GM18867 (cell line): Measurements from ENCODE around the gene ZNF280A.
"Not testable (repeated sequence)": the region's sequence is repeated elsewhere in the genome, so short reads cannot be mapped to it uniquely, and the experiment has no call there.

ENCODE experiments used
- ATAC-seq: cut with Tn5 transposase; IDR thresholded peaks from one replicate; pipeline ENCODE4 v1.9.1; 2021; ENCODE audit warnings: mild to moderate bottlenecking, moderate library complexity; ENCODE audit not compliant: unreplicated experiment

Gene ZNF280A

DNA sequence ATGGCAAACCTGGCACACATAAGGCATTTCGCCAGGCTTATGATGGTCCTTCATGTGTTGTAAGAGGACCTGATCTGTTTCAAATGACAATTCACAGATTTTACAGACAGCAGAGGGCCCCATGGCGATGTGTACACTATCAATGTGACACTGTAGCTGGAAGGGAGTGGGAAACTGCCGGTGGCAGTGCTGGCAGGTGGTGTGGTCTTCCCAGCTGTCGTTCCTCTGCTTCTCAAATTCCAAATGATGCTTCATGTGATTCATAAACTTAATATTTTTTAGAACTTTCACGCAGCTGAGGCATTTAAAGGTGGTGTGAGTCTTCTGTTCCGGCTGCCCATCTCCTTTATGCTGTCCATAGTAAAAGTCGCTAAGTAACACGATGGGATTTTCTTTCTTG is 5.6 kb downstream of the ZNF280A start:
- not testable (repeated sequence) for ATAC-seq

DNA sequence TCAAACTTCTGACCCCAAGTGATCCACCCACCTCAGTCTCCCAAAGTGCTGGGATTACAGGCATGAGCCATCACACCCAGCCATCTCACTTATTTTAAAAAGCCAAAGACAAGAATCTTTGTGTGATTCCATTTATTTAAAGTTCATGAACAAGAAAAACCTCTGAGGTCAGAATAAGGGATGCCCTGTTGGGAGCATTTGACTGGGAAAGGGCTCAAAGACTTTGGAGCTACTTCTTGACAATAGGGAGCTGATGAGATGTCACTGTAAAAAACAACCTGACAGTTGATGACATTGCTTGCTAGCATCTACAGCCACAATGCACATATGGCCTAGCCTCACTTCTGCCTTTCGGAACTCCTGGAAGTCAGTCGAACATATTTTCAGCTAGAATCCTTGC is 6.5 kb downstream of the ZNF280A start:
- ATAC-seq = no peak

DNA sequence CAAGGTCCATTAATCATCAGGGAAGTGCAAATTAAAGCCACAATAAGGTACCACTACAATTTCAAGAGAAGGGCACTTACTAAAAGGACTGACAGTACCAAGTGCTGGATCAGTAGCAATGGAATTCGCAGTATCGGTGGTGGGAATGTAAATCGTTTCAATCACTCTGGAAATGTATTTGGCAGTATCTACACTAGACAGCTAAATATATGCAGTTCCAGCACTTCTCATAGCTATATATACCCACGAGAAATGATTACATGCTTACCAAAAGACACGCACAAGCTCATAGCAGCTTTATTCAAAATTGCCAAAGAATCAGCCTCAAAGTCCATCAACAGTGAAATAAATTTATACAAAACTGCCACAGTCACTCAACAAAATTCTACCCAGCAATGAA is 7.1 kb downstream of the ZNF280A start:
- no peak for ATAC-seq

DNA sequence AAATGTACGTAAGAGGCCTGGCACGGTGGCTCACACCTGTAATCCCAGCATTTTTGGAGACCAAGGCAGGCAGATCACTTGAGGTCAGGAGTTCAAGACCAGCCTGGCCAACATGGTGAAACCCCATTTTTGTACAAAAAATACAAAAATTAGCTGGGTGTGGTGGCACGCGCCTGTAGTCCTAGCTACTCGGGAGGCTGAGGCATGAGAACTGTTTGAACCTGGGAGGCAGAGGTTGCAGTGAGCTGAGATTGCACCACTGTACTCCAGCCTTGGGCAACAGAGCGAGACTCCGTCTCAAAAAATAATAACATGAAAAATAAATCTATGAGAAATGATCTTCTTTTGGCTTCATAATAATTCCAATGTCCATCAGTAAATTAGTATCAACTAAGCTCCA is 9.2 kb downstream of the ZNF280A start:
- not testable (repeated sequence) for ATAC-seq

DNA sequence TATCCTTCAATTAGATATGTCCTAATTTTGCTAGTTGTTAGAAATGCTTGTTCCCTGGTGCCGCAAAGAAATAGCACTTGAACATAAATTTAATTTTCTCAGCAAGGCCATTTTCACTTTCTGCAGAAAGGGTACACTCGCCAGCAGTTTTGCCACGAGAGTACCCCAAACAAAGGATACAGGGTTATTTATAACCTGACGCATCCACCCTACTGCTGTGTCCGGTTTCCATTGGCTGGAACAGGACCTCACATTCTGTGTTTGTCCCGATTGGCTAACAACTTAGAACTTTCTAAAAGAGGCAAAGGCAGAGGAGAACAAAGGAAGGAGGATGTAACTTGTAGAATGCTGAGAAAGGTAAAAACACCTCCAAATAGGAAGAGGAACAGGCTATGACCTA is 10.2 kb downstream of the ZNF280A start:
- not testable (repeated sequence) for ATAC-seq

DNA sequence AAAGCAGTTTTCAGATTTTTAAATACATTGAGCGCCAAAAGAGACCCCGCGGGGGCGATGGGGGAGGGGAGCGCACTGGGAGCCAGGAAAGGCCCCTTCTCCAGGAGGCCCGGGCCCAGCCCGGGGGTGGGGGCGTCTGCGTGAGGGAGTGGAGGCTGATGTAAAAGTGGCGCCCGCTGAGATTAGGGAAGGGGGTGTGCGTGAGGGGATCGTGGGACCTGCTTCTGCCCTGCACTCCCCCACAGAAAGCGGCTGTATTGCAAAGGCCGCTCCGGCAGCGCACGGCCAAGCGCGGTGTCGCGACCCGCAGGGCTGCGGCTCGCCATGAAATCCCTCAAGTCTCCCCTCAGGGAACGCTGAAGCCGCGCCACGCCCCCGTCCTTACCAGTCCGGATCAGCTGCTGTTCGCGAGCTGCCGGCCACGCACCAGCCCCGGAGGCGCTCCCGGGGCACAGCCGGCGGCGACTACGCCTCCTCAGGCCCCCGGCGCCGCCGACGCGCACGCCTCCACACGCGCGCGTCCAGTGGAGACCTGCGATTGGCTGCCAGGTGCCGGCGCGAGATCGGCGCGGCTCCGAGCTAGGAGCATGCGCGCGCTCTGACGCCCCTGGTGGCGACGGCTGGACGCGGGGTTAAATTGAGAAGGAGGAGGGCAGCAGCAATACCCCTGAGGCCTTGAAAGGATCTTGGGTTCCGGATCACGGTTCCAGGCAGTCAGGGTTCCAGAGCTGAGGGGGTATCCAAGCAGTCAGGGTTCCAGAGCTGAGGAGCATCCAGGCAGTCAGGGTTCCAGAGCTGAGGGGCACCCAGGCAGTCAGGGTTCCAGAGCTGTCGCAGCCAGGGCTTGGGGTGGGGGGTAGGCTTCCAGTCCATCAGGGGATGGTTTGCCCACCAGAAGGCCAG is 11.5 kb downstream of the ZNF280A start, which contains the start of gene ZNF280B:
Gene ZNF280B (minus strand): TSS at position 469 of the 903 bp plus-strand sequence. CDS start 19,344 bp downstream, outside the sequence.
- ATAC-seq = peak; percentile 94

DNA sequence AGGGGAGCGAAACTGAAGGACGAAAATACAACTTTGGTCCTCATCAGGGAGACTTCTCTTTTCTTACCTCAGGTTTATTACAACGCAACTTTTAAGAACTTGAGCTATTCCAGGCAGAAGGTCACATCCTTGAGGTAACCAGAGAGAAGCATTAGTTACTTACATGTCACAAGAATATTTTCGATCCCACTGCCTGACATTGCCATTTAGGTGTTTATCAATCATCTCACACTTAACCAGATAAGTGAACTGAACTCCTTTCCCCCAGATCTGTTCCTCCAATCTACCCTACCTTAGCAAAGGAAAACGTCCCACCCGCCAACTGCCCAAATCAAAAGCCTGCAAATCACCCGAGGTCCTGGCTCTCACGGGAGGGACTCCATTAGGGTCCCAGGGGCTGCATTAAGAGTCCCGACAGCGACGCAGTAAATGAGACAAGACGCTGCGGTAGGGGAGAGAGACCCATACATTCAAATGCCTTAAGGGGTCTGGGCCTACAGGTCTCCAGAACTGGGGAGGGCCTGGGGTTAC is 12.3 kb downstream of the ZNF280A start:
- no peak for ATAC-seq

DNA sequence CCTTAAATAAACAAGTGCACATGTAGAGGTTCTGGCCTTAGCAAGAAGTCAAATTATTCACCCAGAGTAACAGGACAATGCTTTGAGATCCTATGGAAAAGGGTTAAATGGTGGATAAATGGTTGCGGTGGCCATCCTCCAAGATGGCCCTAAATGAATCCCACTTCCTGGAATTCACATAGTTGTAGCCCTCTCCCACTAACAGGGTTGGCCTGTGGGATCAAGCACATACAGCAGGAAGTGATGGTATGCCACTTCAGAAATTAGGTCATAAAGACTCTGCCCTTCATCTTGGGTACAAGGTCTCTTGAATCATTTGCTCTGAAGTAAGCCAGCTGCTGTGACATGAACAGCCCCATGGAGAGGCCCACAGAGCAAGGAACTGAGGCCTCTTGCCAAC is 13.3 kb downstream of the ZNF280A start:
- no peak for ATAC-seq

DNA sequence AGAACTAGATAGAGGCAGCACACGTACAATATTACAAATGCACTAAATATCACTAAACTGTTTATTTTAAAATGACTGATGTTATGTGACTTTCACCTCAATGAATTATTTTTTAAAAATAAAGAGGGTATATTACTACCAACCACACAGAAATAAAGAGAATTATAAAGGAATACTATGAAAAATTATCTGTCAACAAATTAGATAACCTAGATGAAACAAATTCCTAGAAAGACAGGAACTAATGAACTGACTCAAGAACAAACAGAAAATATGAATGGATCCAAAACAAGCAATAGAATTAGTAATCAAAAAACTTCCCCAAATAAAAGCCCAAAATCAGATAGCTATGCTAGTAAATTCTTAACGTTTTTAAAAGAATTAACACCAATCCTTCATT is 21.8 kb downstream of the ZNF280A start:
- no peak for ATAC-seq

DNA sequence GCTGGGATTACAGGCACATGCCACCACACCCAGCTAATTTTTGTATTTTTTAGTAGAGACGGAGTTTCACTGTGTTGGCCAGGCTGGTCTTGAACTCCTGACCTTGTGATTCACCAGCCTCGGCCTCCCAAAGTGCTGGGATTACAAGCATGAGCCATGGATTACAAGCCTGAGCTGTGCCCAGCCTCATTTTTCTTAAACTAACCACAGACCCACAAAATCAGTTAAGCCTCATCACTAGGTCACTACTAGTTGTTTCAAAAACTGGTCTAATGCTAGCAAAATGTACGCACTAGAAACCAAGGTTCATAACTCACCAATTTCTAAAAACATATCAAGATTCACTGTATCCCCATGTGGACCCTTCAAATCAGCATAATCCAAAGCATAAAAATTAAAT is 28.5 kb downstream of the ZNF280A start:
- ATAC-seq = not testable (repeated sequence)

DNA sequence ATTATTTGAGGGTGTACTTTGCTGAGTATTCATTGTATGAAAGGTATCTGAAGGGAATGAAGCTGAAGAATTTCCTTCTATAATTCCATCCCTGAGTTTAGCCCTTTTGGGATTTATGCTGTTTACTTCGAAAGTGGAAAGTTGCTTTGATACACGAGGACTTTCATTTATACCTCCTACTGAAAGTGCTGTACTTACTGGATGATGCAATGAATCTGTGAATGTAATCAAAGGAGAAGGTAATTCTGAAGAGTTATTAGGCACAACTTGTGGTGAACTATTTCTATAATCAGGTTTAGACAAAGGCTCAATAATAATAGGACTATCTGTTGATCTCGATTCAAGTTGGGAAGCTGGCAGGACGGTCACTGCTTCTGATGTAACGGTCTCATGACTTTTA is 31.3 kb downstream of the ZNF280A start:
- no peak for ATAC-seq

DNA sequence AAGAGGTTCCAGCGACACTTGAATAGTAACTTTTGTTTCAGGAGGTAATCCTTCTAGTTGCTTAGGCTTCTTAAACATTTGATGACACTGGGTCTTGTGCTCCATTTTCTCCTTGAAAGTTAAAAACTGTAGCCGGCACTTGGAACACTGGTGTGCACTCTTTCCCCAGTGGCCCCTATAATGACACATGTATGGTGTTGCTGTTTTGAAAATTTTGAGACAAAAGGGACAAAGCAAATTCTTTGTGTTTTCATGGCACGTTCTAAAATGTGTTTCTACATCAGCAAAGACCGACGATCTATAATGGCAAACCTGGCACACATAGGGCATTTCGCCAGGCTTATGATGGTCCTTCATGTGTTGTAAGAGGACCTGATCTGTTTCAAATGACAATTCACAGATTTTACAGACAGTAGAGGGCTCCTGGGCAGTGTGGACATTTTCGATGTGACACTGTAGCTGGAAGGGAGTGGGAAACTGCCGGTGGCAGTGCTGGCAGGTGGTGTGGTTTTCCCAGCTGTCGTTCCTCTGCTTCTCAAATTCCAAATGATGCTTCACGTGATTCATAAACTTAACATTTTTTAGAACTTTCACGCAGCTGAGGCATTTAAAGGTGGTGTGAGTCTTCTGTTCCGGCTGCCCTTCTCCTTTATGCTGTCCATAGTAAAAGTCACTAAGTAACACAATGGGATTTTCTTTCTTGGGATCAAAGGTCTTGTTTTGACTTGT is 32.0 kb downstream of the ZNF280A start:
- ATAC-seq = no peak

DNA sequence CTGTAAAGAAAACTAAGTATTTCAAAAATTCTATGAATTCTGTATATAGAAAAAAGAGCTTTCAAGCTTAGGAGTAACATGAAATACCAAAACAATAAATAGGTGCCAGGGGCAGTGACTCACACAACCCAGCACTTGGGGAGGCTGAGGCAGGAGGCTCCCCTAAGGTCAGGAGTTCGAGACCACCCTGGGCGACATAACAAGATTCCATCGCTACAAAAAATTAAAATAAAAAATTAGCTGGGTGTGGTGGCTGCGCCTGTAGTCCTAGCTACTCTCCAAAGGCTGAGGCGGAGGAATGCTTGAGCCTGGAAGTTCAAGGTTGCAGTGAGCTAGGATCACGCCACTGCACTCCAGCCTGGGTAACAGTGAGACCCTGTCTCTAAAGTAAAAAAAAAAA is 33.0 kb downstream of the ZNF280A start:
- ATAC-seq = no peak

DNA sequence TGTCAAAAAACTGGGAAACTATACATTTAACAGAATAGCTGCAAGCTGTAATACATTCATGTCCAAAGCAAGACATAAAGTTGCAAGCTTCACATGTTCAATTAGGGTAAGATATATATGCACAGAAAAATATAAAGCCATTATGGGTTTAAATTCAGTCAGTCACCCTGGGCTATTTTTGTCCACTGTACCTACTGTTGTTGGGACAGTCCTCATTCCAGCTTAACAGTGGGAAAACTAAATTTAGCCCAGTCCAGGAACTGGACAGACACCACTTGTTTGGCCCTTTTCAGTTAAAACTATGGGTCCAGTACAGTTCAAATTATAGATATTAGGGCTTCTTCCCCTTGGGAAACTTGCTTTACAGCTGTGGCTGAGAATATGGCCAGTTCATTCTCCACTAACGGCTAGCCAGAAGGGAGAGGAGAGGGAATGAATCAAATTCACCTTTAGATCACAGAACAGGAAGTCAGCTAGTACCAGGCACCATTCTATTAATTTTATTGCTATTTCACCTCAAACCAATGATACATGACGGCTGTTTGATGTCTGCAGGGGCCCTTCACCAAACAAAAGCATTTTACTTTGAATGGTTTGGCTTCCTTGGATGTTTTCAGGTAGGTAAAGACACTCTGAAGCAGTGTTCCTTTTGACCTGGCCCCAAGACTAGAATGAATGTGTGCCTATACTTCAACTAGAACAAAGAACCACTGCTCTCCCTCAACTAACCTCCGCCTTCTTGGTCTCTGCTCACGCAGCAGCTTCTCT is 33.8 kb downstream of the ZNF280A start:
- ATAC-seq = no peak

DNA sequence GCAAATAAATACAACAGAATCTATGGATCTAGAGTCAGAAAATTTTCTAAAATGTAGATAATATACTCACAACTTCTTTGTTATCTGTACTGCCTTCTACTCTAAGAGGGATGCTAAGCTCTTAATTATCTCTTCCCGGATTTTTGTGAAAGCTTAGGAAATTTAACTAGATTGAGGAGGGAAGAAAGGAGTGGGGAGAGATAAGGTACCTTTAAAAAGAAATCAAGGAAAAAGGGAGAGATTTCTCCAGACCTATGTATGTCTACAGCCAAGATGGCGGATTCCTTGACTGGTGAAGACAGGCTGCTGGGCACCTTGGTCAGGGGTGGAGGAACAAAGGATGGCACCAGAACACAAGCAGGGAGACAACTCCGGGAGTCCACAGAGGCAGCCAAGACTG is 34.5 kb downstream of the ZNF280A start:
- ATAC-seq = no peak

DNA sequence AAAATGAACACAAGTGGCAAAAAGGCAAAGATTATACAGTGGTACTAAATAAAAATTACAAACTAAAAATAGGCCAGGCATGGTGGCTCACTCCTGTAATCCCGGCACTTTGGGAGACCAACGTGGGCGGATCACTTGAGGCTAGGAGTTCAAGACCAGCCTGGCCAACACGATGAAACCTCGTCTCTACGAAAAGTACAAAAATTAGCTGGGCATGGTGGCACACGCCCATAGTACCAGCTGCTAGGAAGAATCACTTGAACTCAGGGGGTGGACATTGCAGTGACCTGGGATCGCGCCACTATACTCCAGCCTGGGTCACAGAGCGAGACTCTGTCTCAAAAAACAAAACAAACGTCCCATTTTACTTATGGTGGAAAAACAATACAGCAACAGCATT is 36.0 kb downstream of the ZNF280A start:
- no peak for ATAC-seq

DNA sequence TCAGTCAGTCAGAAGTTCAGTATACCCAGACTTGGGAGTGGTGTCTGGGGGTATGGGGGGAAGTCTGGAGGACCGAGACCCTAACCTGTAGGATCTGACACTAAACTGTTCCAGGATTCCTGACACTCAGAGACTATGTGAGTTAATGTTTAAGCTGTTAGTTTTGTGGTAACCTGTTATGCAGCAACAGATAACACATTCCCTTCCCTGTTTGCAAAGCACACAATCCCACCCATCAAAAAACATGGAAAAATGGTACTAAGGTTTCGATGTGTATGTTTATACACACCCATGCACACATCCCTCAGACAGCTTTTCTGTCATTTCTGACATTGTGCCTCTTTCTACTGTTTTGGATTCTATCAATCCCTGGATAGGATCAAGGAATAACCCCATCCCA is 39.1 kb downstream of the ZNF280A start:
- no peak for ATAC-seq

DNA sequence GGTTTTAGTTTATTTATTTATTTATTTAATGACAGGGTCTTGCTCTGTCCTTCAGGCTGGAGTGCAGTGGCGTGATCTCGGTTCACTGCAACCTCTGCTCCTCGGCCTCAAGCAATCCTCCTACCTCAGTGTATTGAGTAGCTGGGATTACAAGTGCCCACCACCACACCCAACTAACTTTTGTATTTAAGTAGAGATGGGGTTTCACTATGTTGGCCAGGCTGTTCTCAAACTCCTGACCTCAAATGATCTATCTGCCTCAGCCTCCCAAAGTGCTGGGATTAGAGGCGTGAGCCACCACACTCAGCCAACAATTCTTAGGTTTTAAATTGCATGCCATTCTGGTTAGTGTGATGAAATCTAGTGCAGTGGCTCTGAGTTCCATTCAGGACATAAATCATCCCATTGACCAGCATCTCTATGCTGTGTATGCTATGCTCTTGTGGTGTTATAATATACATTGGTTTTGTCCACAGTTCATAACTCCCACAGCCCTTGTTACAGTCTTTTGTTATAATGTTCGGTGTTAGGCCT is 40.0 kb downstream of the ZNF280A start:
- no peak for ATAC-seq

DNA sequence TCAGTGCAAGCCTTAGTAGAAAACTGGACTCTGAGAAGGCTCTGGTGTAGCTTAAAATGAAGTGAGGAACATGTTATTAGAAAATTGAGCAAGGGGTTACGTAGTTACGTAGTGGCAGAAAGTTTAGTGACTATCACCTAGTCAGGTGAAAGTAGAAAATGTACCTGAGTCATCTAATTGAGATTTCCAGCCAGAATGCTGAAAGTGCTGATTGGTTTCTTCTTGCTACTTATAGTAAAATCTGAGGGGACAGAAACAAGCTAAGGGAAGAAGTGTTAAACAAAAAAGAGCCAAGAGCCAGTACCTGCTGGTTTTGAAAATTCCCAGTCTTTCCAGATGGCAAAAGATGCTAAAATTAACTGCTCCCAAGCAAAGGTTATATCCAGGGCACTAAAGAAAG is 41.0 kb downstream of the ZNF280A start:
- ATAC-seq = no peak

DNA sequence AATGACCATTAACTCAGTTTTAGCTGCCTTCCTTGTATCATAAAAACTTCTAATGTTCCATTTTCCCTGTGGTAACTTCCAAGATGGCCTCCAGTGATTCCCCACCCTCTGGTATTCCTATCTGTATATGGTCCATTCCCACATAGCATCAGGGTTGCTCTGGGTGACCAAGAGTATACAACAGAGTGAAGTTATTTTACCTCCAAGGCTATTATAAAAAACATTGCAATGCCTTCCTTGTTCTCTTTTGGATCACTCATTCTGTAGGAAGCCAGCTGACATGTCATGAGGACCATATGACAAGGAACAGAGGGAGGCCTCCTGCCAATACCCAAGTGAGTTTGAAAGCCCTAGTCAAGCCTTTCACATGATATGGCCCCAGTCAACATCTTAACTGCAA is 41.6 kb downstream of the ZNF280A start:
- no peak for ATAC-seq

DNA sequence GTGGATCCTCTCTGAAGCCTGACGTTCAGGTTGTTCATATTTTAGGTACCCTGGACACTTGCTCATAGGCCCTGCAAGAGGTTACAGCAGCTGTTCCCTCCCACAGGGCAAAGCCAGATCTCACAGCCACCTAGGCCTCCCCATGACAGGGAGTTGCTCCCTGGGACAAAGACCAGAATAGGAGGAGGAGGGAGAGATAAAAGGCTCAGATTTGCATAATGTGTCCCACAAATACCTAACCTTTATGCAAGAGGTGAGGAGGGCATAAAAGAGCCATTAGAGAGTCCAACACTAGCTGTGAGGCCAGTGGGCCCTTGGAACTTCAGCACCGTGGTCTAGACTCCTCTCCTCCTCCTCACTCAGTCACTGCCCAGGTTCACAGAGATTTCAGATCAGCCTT is 45.3 kb downstream of the ZNF280A start:
- no peak for ATAC-seq
